ENCODE data around the gene NBAS. TPM values are rescaled to one million over a fixed set of nuclear protein-coding genes. Genes with fewer than 3 reads are reported as not detected.

The NBAS gene
- polyA plus RNA-seq, 1 donor (not counting 4 experiments of a cell fraction or from before 2014, with no cell fraction given) = 27.9 TPM

- Histone ChIP-seq H3K36me3 (ENCODE audit: control insufficient read depth in 2 of 2, extremely low read depth in 1 of 2, insufficient read depth in 2 of 2, low read length in 2 of 2) (peaks cover 0 to 4% of the 10 kb centered on the region in 2 experiments), H2AFZ (ENCODE audit: control insufficient read depth, low read length) (no peak overlapping the region), H3K79me2 (ENCODE audit: control insufficient read depth, insufficient read depth, low read length) (no peaks in the 10 kb centered on the region), H3K9me1 (ENCODE audit: control insufficient read depth, extremely low read depth, insufficient read depth, low read length) (no peaks in the 10 kb centered on the region), H3K9ac (ENCODE audit: control insufficient read depth, extremely low read depth, insufficient read depth, low read length) (no peak overlapping the region), H3K4me2 (ENCODE audit: control insufficient read depth, extremely low read depth, insufficient read depth, low read depth, low read length) (no peak overlapping the region), H3K4me1 (ENCODE audit: control insufficient read depth, extremely low read depth, insufficient read depth, low read length) (peaks cover 2% of the 10 kb centered on the region), H3K27me3 (ENCODE audit: control insufficient read depth, extremely low read depth, insufficient read depth, low read length) (no peaks in the 10 kb centered on the region), H3K27ac (ENCODE audit: control insufficient read depth, insufficient read depth, low read length) (no peak overlapping the region), H3K9me3 (ENCODE audit: control insufficient read depth, low read depth, low read length) (no peaks in the 10 kb centered on the region), H3K4me3 (ENCODE audit: control insufficient read depth in 2 of 3, extremely low read depth in 1 of 3, insufficient read depth in 2 of 3, low read depth in 1 of 3, low read length in 3 of 3) (no peak overlapping the region), H4K20me1 (ENCODE audit: control insufficient read depth, extremely low read depth, insufficient read depth, low read length) (no peaks in the 10 kb centered on the region)
- DNase-seq (ENCODE audit: low read depth, low spot score) (no peak), FAIRE-seq (no peak)
- TF ChIP-seq EZH2 (IDR thresholded peaks at IDR 0.05; ENCODE audit: low read length) (no peak), CTCF (optimal IDR thresholded peaks at IDR 0.05 in 1 of 3, IDR thresholded peaks at IDR 0.05 in 1 of 3, conservative IDR thresholded peaks at IDR 0.05 in 1 of 3; ENCODE audit: extremely low read depth in 1 of 3, insufficient read depth in 2 of 3, low read length in 3 of 3) (no peak)
- dilution Hi-C loops (cut with MboI; ENCODE audit: extremely low pct_ligation_motif_present, low sequenced_read_pairs) = no loop called here
These were observed 379.9 kb downstream of the NBAS start for GRCh38 chr2:15181092-15181745.

- dilution Hi-C loops (cut with MboI; ENCODE audit: extremely low pct_ligation_motif_present, low sequenced_read_pairs) = no loop called here
- Histone ChIP-seq H3K4me1 (ENCODE audit: control insufficient read depth, extremely low read depth, insufficient read depth, low read length) (peaks cover 2% of the 10 kb centered on the region), H3K9me1 (ENCODE audit: control insufficient read depth, extremely low read depth, insufficient read depth, low read length) (no peaks in the 10 kb centered on the region), H3K4me3 (ENCODE audit: control insufficient read depth in 2 of 3, extremely low read depth in 1 of 3, insufficient read depth in 2 of 3, low read depth in 1 of 3, low read length in 3 of 3) (no peak overlapping the region), H4K20me1 (ENCODE audit: control insufficient read depth, extremely low read depth, insufficient read depth, low read length) (no peaks in the 10 kb centered on the region), H3K36me3 (ENCODE audit: control insufficient read depth in 2 of 2, extremely low read depth in 1 of 2, insufficient read depth in 2 of 2, low read length in 2 of 2) (peaks cover 0 to 4% of the 10 kb centered on the region in 2 experiments), H3K9me3 (ENCODE audit: control insufficient read depth, low read depth, low read length) (no peaks in the 10 kb centered on the region), H3K4me2 (ENCODE audit: control insufficient read depth, extremely low read depth, insufficient read depth, low read depth, low read length) (no peak overlapping the region), H3K27me3 (ENCODE audit: control insufficient read depth, extremely low read depth, insufficient read depth, low read length) (no peaks in the 10 kb centered on the region), H3K79me2 (ENCODE audit: control insufficient read depth, insufficient read depth, low read length) (no peaks in the 10 kb centered on the region), H3K27ac (ENCODE audit: control insufficient read depth, insufficient read depth, low read length) (no peak overlapping the region), H2AFZ (ENCODE audit: control insufficient read depth, low read length) (no peak overlapping the region), H3K9ac (ENCODE audit: control insufficient read depth, extremely low read depth, insufficient read depth, low read length) (no peak overlapping the region)
- no peak for FAIRE-seq
- TF ChIP-seq EZH2 (IDR thresholded peaks at IDR 0.05; ENCODE audit: low read length) (no peak), CTCF (optimal IDR thresholded peaks at IDR 0.05 in 1 of 3, IDR thresholded peaks at IDR 0.05 in 1 of 3, conservative IDR thresholded peaks at IDR 0.05 in 1 of 3; ENCODE audit: extremely low read depth in 1 of 3, insufficient read depth in 2 of 3, low read length in 3 of 3) (no peak)
- DNase-seq (ENCODE audit: low read depth, low spot score) = no peak
These were observed 380.8 kb downstream of the NBAS start for GRCh38 chr2:15180379-15180778.

Measured in keratinocyte (primary cell).